Kidney epithelial cell (primary cell): ENCODE measurements around the gene USP15. TPM values are rescaled to one million over a fixed set of nuclear protein-coding genes. Genes with fewer than 3 reads are reported as not detected.
"Not testable (repeated sequence)": the region's sequence is repeated elsewhere in the genome, so short reads cannot be mapped to it uniquely, and the experiment has no call there.

Experiments used
- DNase-seq: peaks from one replicate; pipeline ENCODE4 v3.0.0-alpha.2; 2010; ENCODE audit warnings: low read depth
- H3K27me3 ChIP-seq: 2 replicates; pipeline ENCODE4 v1.6.0; 2011; ENCODE audit warnings: low read length; ENCODE audit not compliant: control insufficient read depth, insufficient read depth
- H3K36me3 ChIP-seq: 2 replicates; pipeline ENCODE4 v1.5.1; 2011; ENCODE audit warnings: low read length; ENCODE audit not compliant: control insufficient read depth, insufficient read depth
- H3K4me3 ChIP-seq: 2 replicates; pipeline ENCODE4 v1.5.1; 2011; ENCODE audit warnings: low read depth, mild to moderate bottlenecking, control low read depth, low read length
- CTCF ChIP-seq: IDR thresholded peaks from 2 replicates; pipeline ENCODE4 v1.5.1; 2011; ENCODE audit warnings: mild to moderate bottlenecking, moderate library complexity, low read length, control low read depth, inconsistent platforms; ENCODE audit not compliant: insufficient read depth, poor library complexity, severe bottlenecking
- total RNA-seq: library from RNA; depleted of rRNA; stranded (reverse); fragments of >200 nt; gene quantifications from 2 replicates; pipeline ENCODE4 v1.2.3, GENCODE V29; 2015

The USP15 gene
- total RNA-seq, 1 donor from 2014 or later = 37.5 TPM

DNA sequence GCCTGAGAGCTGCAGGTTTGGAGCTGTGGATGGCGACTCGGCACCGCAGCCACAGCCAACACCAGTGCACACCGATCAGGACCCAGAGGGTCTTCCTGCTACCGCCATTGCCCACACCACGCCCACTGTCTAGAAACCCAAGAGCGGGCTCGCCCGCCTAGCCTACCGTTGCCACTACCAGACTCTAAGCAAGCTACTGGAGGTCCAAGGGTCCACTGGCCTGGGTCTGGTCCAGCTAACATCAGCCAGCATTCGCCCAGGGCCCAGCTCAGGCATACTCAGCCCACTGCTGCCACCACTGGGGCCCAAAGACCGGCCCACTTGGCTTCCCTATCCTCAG is 175.9 kb downstream of the USP15 start:
- TF ChIP-seq CTCF = no peak
- DNase-seq = no peak

GRCh38 chr12:62438098-62438692 is 178.0 kb downstream of the USP15 start:
- peak; percentile 2 for DNase-seq
- Histone ChIP-seq H3K36me3 (no peaks in the 10 kb centered on the region), H3K4me3 (no peak overlapping the region), H3K27me3 (peaks cover 6% of the 10 kb centered on the region)
- TF ChIP-seq CTCF = peak; percentile 67

More for the DNA sequence above, 175.9 kb downstream of the USP15 start:
- Histone ChIP-seq H3K36me3 (no peaks in the 10 kb centered on the region), H3K27me3 (peaks cover 6% of the 10 kb centered on the region), H3K4me3 (no peak overlapping the region)

GRCh38 chr12:62446754-62447452 is 186.7 kb downstream of the USP15 start:
- Histone ChIP-seq H3K27me3 (no peaks in the 10 kb centered on the region), H3K4me3 (no peak overlapping the region), H3K36me3 (no peaks in the 10 kb centered on the region)
- no peak for DNase-seq
- no peak for TF ChIP-seq CTCF

GRCh38 chr12:62448436-62448835 is 188.2 kb downstream of the USP15 start:
- no peak for DNase-seq
- TF ChIP-seq CTCF = no peak
- Histone ChIP-seq H3K4me3 (no peak overlapping the region), H3K27me3 (no peaks in the 10 kb centered on the region), H3K36me3 (no peaks in the 10 kb centered on the region)

- not testable (repeated sequence) for H3K36me3 ChIP-seq, H3K4me3 ChIP-seq, H3K27me3 ChIP-seq, DNase-seq
Observed at GRCh38 chr12:62455429-62455828, 195.2 kb downstream of the USP15 start.

GRCh38 chr12:62458626-62459025 is 198.4 kb downstream of the USP15 start:
- Histone ChIP-seq H3K27me3 (no peaks in the 10 kb centered on the region), H3K4me3 (no peak overlapping the region), H3K36me3 (no peaks in the 10 kb centered on the region)
- no peak for DNase-seq
- no peak for TF ChIP-seq CTCF
